Kidney (tissue), 14 donors: Measurements from ENCODE around the gene SNX8. TPM values are rescaled to one million over a fixed set of nuclear protein-coding genes. Genes with fewer than 3 reads are reported as not detected.

Experiments used
- DNase-seq, 5 donors: peaks; one replicate each; pipeline ENCODE4 v3.0.0-alpha.2; 2013 to 2020
- FAIRE-seq: peaks from 2 replicates; lab custom pipeline; 2012; peaks lifted over from hg19 to GRCh38; lab: Jason Lieb, UNC
- H3K27ac ChIP-seq, 2 donors: one replicate each; pipeline ENCODE4 v1.7.0; 2013; ENCODE audit warnings: low read depth in 2 of 2, low read length in 2 of 2, inconsistent platforms in 1 of 2
- H3K27me3 ChIP-seq: one replicate; pipeline ENCODE4 v1.7.1; 2013; ENCODE audit warnings: low read length, inconsistent platforms; ENCODE audit not compliant: control insufficient read depth, insufficient read depth
- H3K36me3 ChIP-seq, 3 donors: one replicate each; pipeline versions ENCODE4 v1.7.0 to v1.7.1; 2013; ENCODE audit warnings: low read length in 3 of 3, control low read depth in 1 of 3, inconsistent platforms in 1 of 3; ENCODE audit not compliant: insufficient read depth in 3 of 3, control insufficient read depth in 2 of 3
- H3K4me1 ChIP-seq, 3 donors: one replicate each; pipeline versions ENCODE4 v1.7.0 to v1.7.1; 2013; ENCODE audit warnings: low read length in 3 of 3, inconsistent platforms in 1 of 3, low read depth in 1 of 3; ENCODE audit not compliant: control insufficient read depth in 2 of 3, insufficient read depth in 2 of 3
- H3K4me3 ChIP-seq, 3 donors: one replicate each; pipeline versions ENCODE4 v1.7.0 to v1.8.1; 2013; ENCODE audit warnings: low read length in 3 of 3, control low read depth in 1 of 3, inconsistent platforms in 1 of 3
- H3K9ac ChIP-seq, 3 donors: one replicate each; pipeline versions ENCODE4 v1.7.0 to v1.7.1; 2013; ENCODE audit warnings: low read length in 3 of 3, control low read depth in 1 of 3, inconsistent platforms in 1 of 3
- H3K9me3 ChIP-seq, 3 donors: one replicate each; pipeline versions ENCODE4 v1.7.0 to v1.7.1; 2013; ENCODE audit warnings: low read length in 3 of 3, control low read depth in 1 of 3, inconsistent platforms in 1 of 3; ENCODE audit not compliant: control insufficient read depth in 2 of 3, insufficient read depth in 1 of 3
- intact Hi-C: fragments of 100-400 bp; cut with DNase I; formaldehyde crosslinking; loops from one replicate; pipeline ENCODE4 v1.11.1; 2022
- polyA plus RNA-seq: library from polyadenylated mRNA; stranded (reverse); fragments of 350-450 nt; fragmentation: Illumina TruSeq; extraction: RNeasy Lipid Tissue Mini Kit (QIAGEN cat#74804); gene quantifications from one replicate; pipeline ENCODE4 v1.2.3, GENCODE V29; 2014; ENCODE audit warnings: low read depth, low replicate concordance; ENCODE audit not compliant: insufficient read depth
- total RNA-seq: library from RNA; stranded (reverse); fragmentation: NEBNext Ultra II Directional; extraction: Animal tissue kit (Norgen Biotek cat#: 25700); gene quantifications from one replicate; pipeline ENCODE4 v1.2.1, GENCODE V29; 2021
- TF ChIP-seq, protein P1 (sequence below): IDR thresholded peaks from 3 replicates; pipeline ENCODE4 v1.5.1; 2012; ENCODE audit warnings: mild to moderate bottlenecking, moderate library complexity, borderline replicate concordance; ENCODE audit not compliant: insufficient read depth; ENCODE audit errors: extremely low read depth
- donor health status: control.
- donor health status: control.
- donor health status: control.
- donor health status: control.
- donor health status: control.
- donor health status: DM: yes; HTN: yes; CAD: no.
- donor health status: Normal renal cell carcinoma (clear cell type).

SNX8 gene
- total and polyA plus RNA-seq, 2 donors from 2014 or later, result 28.7 to 38.6 TPM

DNA sequence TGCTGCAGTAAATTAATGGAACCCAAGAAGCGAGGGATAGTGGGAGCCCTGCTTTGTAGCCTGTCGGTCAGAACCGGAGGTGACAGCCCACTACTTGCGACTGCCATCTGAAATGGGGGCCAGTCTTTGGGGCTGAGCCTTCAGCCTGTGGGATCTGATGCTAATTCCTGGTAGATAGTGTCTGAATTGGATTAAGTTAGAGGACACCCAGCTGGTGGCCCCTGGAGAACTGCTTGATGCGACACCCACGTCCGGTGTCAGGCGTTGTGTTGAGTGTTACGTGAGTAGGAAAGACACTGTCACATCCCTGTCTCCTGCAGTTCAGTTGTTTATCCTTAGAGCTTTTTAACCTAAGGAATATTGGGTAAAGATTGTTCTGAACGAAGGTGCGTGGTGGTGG lies 45.4 kb upstream of the SNX8 start:
- H3K36me3 ChIP-seq, result peaks cover 7 to 35% (median 23%) of the 10 kb centered on the region in 3 donors
- no peak overlapping the region for H3K4me3 ChIP-seq
- TF ChIP-seq, protein P1, sequence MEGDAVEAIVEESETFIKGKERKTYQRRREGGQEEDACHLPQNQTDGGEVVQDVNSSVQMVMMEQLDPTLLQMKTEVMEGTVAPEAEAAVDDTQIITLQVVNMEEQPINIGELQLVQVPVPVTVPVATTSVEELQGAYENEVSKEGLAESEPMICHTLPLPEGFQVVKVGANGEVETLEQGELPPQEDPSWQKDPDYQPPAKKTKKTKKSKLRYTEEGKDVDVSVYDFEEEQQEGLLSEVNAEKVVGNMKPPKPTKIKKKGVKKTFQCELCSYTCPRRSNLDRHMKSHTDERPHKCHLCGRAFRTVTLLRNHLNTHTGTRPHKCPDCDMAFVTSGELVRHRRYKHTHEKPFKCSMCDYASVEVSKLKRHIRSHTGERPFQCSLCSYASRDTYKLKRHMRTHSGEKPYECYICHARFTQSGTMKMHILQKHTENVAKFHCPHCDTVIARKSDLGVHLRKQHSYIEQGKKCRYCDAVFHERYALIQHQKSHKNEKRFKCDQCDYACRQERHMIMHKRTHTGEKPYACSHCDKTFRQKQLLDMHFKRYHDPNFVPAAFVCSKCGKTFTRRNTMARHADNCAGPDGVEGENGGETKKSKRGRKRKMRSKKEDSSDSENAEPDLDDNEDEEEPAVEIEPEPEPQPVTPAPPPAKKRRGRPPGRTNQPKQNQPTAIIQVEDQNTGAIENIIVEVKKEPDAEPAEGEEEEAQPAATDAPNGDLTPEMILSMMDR, result no peak
- no peak for DNase-seq
- intact Hi-C loops, result no loop called here
- FAIRE-seq, result no peak
- H3K4me1 ChIP-seq, result peaks cover 0 to 13% (median 0%) of the 10 kb centered on the region in 3 donors
- no peaks in the 10 kb centered on the region for H3K9me3 ChIP-seq
- H3K27me3 ChIP-seq, result no peaks in the 10 kb centered on the region
- H3K27ac ChIP-seq, result no peak overlapping the region
- H3K9ac ChIP-seq, result no peak overlapping the region

DNA sequence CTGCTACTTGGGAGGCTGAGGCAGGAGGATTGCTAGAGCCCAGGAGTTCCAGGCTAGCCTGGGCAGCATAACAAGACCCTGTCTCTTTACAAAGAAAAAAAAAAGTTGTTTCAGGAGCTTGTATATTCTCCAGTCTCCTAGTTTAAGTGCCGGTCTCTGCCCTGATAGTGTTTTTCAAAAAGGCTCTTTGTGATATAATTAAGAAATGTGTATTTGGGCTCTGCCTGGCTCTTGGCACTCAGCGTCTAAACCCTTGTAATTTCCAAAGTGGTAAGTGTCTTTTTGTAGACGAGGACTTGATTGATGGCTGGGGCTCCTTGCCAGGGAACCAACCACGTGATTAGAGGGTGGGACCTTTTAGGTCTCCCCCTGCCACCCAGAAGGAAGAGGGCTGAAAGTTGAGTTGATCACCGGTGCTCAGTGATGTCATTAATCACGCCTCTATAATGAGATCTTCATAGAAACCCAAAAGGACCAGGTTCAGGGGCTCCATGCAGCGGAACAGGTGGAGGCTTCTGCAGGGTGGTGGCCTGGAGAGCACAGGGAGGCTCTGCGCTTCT lies 44.8 kb upstream of the SNX8 start:
- H3K9me3 ChIP-seq, result no peaks in the 10 kb centered on the region
- peaks cover 2 to 29% (median 18%) of the 10 kb centered on the region in 3 donors for H3K36me3 ChIP-seq
- H3K4me3 ChIP-seq, result no peak overlapping the region
- DNase-seq, result no peak
- intact Hi-C loops, result no loop called here
- peaks cover 0 to 13% (median 0%) of the 10 kb centered on the region in 3 donors for H3K4me1 ChIP-seq
- H3K9ac ChIP-seq, result no peak overlapping the region
- FAIRE-seq, result no peak
- TF ChIP-seq, protein P1, result no peak
- no peak overlapping the region for H3K27ac ChIP-seq
- H3K27me3 ChIP-seq, result no peaks in the 10 kb centered on the region

DNA sequence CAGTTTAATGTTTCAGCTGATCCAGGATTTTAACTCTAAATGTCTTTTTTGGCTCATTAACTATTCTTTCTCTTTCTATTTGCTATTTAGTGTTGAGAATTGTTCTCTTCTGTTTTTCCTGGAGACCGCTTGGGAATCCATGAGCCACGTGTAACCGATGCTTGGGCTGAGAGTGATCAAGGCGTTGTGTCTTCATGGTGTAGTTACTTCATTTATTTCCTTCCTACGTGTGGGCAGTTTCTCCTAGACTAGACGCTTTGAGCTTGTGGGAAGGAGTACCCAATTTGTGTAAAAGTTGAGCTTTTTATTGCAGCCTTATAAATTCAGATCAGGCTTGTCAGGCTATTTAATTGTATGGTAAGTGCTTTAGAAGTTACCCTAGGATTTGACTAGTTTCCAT lies 43.3 kb upstream of the SNX8 start:
- Histone ChIP-seq H3K27ac (no peak overlapping the region), H3K4me1 (peaks cover 0 to 18% (median 6%) of the 10 kb centered on the region in 3 donors), H3K27me3 (no peaks in the 10 kb centered on the region), H3K9me3 (no peaks in the 10 kb centered on the region), H3K9ac (no peak overlapping the region), H3K4me3 (no peak overlapping the region), H3K36me3 (peaks cover 2 to 17% (median 10%) of the 10 kb centered on the region in 3 donors)
- FAIRE-seq (no peak), DNase-seq (no peak)
- TF ChIP-seq, protein P1, result no peak
- intact Hi-C loops, result no loop called here
